ENCODE results near the gene KBTBD8.

- TF ChIP-seq, protein P1, sequence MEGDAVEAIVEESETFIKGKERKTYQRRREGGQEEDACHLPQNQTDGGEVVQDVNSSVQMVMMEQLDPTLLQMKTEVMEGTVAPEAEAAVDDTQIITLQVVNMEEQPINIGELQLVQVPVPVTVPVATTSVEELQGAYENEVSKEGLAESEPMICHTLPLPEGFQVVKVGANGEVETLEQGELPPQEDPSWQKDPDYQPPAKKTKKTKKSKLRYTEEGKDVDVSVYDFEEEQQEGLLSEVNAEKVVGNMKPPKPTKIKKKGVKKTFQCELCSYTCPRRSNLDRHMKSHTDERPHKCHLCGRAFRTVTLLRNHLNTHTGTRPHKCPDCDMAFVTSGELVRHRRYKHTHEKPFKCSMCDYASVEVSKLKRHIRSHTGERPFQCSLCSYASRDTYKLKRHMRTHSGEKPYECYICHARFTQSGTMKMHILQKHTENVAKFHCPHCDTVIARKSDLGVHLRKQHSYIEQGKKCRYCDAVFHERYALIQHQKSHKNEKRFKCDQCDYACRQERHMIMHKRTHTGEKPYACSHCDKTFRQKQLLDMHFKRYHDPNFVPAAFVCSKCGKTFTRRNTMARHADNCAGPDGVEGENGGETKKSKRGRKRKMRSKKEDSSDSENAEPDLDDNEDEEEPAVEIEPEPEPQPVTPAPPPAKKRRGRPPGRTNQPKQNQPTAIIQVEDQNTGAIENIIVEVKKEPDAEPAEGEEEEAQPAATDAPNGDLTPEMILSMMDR (IDR thresholded peaks at IDR 0.05; ENCODE audit: low read depth, low read length) = no peak
- no peak for TF ChIP-seq MYC (IDR thresholded peaks at IDR 0.05; ENCODE audit: low read depth, low read length)
- TF ChIP-seq, protein P2, sequence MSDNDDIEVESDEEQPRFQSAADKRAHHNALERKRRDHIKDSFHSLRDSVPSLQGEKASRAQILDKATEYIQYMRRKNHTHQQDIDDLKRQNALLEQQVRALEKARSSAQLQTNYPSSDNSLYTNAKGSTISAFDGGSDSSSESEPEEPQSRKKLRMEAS (IDR thresholded peaks at IDR 0.05; ENCODE audit: low read depth, low read length) = no peak
- TF ChIP-seq POLR2A (IDR thresholded peaks at IDR 0.05; ENCODE audit: extremely low read depth, insufficient read length) = no peak
These were observed 19.1 kb downstream of the KBTBD8 start for GRCh38 chr3:67017211-67017610.
